Stimulated activated memory B cell treated with anti-CD40 and anti-IgM and Interleukin-4, amounts not matched to agents 10 μg/mL and 1 μg/mL and 100 μg/mL, for 72 hours (primary cell): Measurements from ENCODE around the gene TMEM79.

Experiments
- ATAC-seq: fragments of 150-1000 bp; cut with Tn5 transposase; 2 replicates; pipeline ENCODE4 v1.10.0; 2021
- H3K27ac Mint-ChIP-seq: one replicate; pipeline ENCODE4 v1.8.0; 2022; ENCODE audit warnings: mild to moderate bottlenecking, mixed read lengths
- H3K27me3 Mint-ChIP-seq: one replicate; pipeline ENCODE4 v1.8.0; 2022; ENCODE audit warnings: mixed read lengths
- H3K36me3 Mint-ChIP-seq: one replicate; pipeline ENCODE4 v1.8.0; 2022; ENCODE audit warnings: mixed read lengths
- H3K4me1 Mint-ChIP-seq: one replicate; pipeline ENCODE4 v1.8.0; 2022; ENCODE audit warnings: mixed read lengths
- H3K4me3 Mint-ChIP-seq: one replicate; pipeline ENCODE4 v1.8.0; 2022; ENCODE audit warnings: mild to moderate bottlenecking, moderate library complexity, mixed read lengths
- H3K9me3 Mint-ChIP-seq: one replicate; pipeline ENCODE4 v1.8.0; 2022; ENCODE audit warnings: mixed read lengths

The TMEM79 gene

GRCh38 chr1:156282479-156283222 is 1.5 kb upstream of the TMEM79 start, which contains the start of gene SMG5:
Gene SMG5 (minus strand): TSS chr1:156282825. CDS start chr1:156282680, 145 bp downstream.
- Mint-ChIP-seq H3K4me1 (peaks cover 47% of the 10 kb centered on the region), H3K4me3 (peak within 1 kb of the TSS; percentile 97), H3K27me3 (no peaks in the 10 kb centered on the region), H3K27ac (peak within 1 kb of the TSS; percentile 97), H3K9me3 (no peaks in the 10 kb centered on the region), H3K36me3 (peaks cover 25% of the 10 kb centered on the region)
- peak; percentile 96 for ATAC-seq

DNA sequence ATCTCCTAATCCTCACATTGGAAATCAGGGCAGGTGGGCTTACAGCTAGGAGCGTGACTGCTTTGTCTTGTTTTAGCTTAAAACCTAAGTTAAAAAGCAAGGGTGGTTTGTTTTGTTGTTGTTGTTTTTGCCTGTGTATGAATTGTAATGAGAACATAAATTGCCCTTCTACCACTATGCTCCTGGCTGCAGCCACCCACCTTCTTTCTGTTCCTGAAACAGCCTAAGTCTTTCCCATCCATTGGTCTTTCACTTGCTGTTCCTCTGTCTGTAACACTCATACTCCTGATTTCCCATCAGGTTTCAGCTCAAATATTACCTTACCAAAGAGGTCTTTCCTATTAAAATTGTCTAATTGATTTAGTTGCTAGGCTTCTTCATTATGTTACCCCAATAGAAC is 604 bp upstream of the TMEM79 start:
- no peak for ATAC-seq
- Mint-ChIP-seq H3K27me3 (no peaks in the 10 kb centered on the region), H3K36me3 (peaks cover 19% of the 10 kb centered on the region), H3K4me1 (peaks cover 47% of the 10 kb centered on the region), H3K27ac (peak overlapping the region; percentile 97), H3K9me3 (no peaks in the 10 kb centered on the region), H3K4me3 (peak overlapping the region; percentile 97)

DNA sequence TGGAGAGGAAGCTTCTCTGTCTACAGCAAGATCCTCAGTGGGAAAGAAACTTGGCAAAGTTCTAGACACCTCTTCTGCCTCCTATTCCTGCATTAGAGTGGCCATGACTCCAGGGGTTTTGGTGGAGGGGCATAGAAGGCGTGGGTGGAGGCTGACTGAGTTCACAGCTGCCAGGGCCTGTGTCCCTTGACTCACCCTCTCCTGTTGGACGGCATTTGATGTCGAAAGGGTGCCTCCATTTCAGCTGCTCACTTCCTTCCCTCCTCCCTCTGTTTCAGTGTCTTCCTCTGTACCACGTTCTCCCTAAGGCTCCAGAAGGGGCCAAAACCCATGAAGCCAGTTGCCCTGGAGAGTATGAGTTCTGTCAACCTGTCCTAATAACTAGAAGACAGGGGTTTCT is 632 bp downstream of the TMEM79 start:
- ATAC-seq: no peak
- H3K4me1 Mint-ChIP-seq: peaks cover 47% of the 10 kb centered on the region
- H3K36me3 Mint-ChIP-seq: peaks cover 20% of the 10 kb centered on the region
- no peaks in the 10 kb centered on the region for H3K9me3 Mint-ChIP-seq
- H3K27me3 Mint-ChIP-seq: no peaks in the 10 kb centered on the region
- no peak overlapping the region for H3K4me3 Mint-ChIP-seq
- no peak overlapping the region for H3K27ac Mint-ChIP-seq

DNA sequence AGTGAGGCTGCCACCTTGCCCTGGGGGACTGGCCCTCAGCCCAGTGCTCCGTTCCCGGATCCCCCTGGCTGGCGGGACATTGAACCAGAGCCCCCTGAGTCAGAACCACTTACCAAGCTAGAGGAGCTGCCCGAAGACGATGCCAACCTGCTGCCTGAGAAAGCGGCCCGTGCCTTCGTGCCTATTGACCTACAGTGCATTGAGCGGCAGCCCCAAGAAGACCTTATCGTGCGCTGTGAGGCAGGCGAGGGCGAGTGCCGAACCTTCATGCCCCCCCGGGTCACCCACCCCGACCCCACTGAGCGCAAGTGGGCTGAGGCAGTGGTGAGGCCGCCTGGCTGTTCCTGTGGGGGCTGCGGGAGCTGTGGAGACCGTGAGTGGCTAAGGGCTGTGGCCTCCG is 1.3 kb downstream of the TMEM79 start:
- Mint-ChIP-seq H3K36me3 (peaks cover 20% of the 10 kb centered on the region), H3K4me1 (peaks cover 40% of the 10 kb centered on the region), H3K4me3 (no peak overlapping the region), H3K27ac (no peak overlapping the region), H3K27me3 (no peaks in the 10 kb centered on the region), H3K9me3 (no peaks in the 10 kb centered on the region)
- ATAC-seq: no peak

- Mint-ChIP-seq H3K4me1 (peaks cover 36% of the 10 kb centered on the region), H3K27ac (no peak overlapping the region), H3K9me3 (no peaks in the 10 kb centered on the region), H3K4me3 (no peak overlapping the region), H3K36me3 (peaks cover 21% of the 10 kb centered on the region), H3K27me3 (no peaks in the 10 kb centered on the region)
- ATAC-seq: no peak
Observed at GRCh38 chr1:156286061-156286460, 1.9 kb downstream of the TMEM79 start.

GRCh38 chr1:156289857-156290256 is 5.7 kb downstream of the TMEM79 start:
- Mint-ChIP-seq H3K27me3 (no peaks in the 10 kb centered on the region), H3K9me3 (no peaks in the 10 kb centered on the region), H3K4me1 (peaks cover 29% of the 10 kb centered on the region), H3K27ac (no peak overlapping the region), H3K36me3 (peaks cover 41% of the 10 kb centered on the region), H3K4me3 (no peak overlapping the region)
- ATAC-seq: no peak

GRCh38 chr1:156291226-156292061 is 7.3 kb downstream of the TMEM79 start:
- H3K4me3 Mint-ChIP-seq: peak overlapping the region; percentile 76
- H3K27ac Mint-ChIP-seq: peak overlapping the region; percentile 72
- no peaks in the 10 kb centered on the region for H3K9me3 Mint-ChIP-seq
- no peaks in the 10 kb centered on the region for H3K27me3 Mint-ChIP-seq
- ATAC-seq: peak; percentile 81
- H3K36me3 Mint-ChIP-seq: peaks cover 27% of the 10 kb centered on the region
- peaks cover 36% of the 10 kb centered on the region for H3K4me1 Mint-ChIP-seq

DNA sequence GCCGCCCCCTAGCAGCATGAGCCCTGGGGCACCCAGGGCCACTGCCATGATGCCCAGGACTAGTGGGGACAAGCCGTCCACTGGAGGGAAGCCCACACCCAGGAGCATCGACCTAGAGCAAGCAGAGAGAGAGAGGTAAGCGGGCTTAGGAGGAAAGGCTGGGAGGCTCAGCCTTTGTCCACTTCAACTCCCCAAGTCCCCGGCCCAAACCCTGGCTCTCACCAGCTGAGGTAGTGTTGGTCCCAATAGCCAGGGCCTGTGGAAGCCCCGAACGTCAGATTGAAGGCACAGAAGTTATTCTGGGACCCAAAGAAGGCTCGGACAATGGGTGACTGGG is 8.9 kb downstream of the TMEM79 start:
- ATAC-seq: no peak
- peaks cover 36% of the 10 kb centered on the region for H3K4me1 Mint-ChIP-seq
- H3K9me3 Mint-ChIP-seq: no peaks in the 10 kb centered on the region
- H3K27ac Mint-ChIP-seq: peak overlapping the region; percentile 36
- H3K36me3 Mint-ChIP-seq: peaks cover 27% of the 10 kb centered on the region
- H3K27me3 Mint-ChIP-seq: no peaks in the 10 kb centered on the region
- no peak overlapping the region for H3K4me3 Mint-ChIP-seq

GRCh38 chr1:156293895-156294294 is 9.8 kb downstream of the TMEM79 start:
- peaks cover 36% of the 10 kb centered on the region for H3K4me1 Mint-ChIP-seq
- H3K27ac Mint-ChIP-seq: no peak overlapping the region
- H3K4me3 Mint-ChIP-seq: peak overlapping the region; percentile 36

DNA sequence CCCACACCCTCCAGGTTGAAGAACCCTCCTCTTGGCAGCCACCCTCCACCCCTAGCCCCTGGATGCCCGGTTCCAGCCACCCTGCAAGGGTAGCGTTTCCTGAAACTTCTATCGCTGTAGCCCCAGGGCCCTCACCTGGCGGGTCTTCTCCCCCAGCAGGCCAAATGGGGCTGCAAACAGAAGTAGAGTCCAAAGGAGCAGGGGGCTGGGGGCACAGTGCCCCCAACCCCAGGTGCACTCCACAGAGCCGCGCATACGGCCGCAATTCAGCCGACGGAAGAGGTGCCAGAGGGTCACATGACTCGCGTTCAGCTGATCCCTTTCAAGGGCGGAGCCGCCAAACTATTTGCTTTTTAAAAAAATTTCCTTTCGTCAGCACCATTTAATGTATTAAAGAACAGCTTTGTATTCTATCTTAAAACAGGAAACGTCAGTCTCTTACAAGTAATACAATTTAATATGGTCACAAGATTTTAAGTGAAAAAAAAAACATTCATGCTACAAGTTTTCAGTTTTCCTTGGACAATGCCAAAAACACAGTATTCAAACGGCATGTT is 11.3 kb downstream of the TMEM79 start, which contains the start of gene GLMP:
Gene GLMP, minus strand, starts transcription at position 289 of the 557 bp plus-strand sequence. Its CDS starts 34 bp downstream, at position 255.
- Mint-ChIP-seq H3K27me3 (no peaks in the 10 kb centered on the region), H3K36me3 (peaks cover 20% of the 10 kb centered on the region), H3K4me3 (peak within 1 kb of the TSS; percentile 87), H3K27ac (peak within 1 kb of the TSS; percentile 89), H3K4me1 (peaks cover 36% of the 10 kb centered on the region), H3K9me3 (no peaks in the 10 kb centered on the region)
- ATAC-seq: peak; percentile 79

More at GRCh38 chr1:156293895-156294294, 9.8 kb downstream of the TMEM79 start:
- Mint-ChIP-seq H3K27me3 (no peaks in the 10 kb centered on the region), H3K9me3 (no peaks in the 10 kb centered on the region), H3K36me3 (peaks cover 21% of the 10 kb centered on the region)
- ATAC-seq: no peak

DNA sequence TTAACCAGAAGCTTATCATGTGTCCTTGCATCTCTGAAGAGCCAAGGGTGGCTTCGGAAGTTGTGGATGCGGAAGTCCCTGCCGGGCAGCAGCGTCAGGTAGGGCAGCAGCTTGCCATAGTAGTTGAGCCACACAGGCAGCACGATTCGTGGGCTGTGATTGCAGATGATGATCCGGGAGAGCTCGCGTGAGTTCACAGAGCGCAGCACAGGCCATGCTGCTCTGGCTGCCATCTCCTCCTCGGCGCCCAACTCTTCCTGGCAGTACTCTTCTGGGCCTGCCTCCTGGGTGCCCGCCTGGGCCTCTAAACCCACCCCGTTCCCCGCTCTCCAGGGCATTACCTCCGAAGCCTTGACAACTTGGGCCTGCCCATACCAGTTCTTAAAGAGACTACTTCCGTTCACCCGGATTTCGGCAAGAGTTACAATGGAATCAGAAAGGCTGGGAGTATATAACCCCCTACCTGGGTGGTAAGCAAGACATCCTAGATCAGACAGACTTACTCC is 14.8 kb downstream of the TMEM79 start, which contains the start of gene VHLL:
Gene VHLL, minus strand, starts transcription at position 456 of the 506 bp plus-strand sequence. Its CDS starts 118 bp downstream, at position 338.
- H3K4me1 Mint-ChIP-seq: peaks cover 16% of the 10 kb centered on the region
- ATAC-seq: no peak
- no peak within 1 kb of the TSS for H3K4me3 Mint-ChIP-seq
- H3K36me3 Mint-ChIP-seq: no peaks in the 10 kb centered on the region
- no peak within 1 kb of the TSS for H3K27ac Mint-ChIP-seq
- H3K27me3 Mint-ChIP-seq: no peaks in the 10 kb centered on the region
- H3K9me3 Mint-ChIP-seq: no peaks in the 10 kb centered on the region

DNA sequence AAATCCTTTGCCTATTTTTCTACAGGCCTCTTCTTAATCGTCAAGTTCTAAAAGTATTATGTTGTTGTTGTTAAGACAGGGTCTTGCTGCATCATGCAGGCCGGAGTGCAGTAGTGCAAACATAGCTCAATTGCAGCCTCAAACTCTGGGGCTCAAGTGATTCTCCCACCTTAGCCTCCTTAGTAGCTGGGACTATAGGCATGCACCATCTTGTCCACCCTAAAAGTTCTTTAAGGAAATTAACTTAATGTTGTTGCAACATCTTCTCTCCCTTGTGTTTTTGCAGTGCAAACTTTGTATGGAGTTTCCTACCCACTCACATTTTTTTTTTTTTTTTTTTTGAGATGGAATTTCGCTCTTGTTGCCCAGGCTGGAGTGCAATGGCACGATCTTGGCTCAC is 19.1 kb downstream of the TMEM79 start:
- Mint-ChIP-seq H3K4me3 (no peak overlapping the region), H3K9me3 (no peaks in the 10 kb centered on the region), H3K27me3 (no peaks in the 10 kb centered on the region), H3K27ac (no peak overlapping the region), H3K36me3 (peaks cover 18% of the 10 kb centered on the region), H3K4me1 (no peaks in the 10 kb centered on the region)
- no peak for ATAC-seq

DNA sequence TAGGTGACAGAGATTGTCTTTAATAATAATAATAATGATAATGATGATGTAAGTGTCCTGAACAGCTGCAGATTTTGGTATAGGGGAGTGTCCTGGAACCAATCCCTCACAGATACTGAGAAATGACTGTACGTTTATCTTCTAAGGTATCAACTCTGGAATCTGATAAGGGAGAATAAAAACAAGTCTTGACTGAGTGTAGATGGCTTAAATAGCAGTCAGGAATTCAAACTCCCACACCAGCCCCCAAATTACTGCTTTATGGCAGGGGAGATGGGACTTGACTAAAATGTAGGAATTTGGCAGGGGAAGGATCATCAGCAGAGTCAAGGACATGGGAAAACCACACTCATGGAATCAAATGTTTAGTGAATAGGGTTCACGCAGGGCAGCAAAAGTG is 21.1 kb downstream of the TMEM79 start:
- peaks cover 31% of the 10 kb centered on the region for H3K36me3 Mint-ChIP-seq

GRCh38 chr1:156308078-156308477 is 24.0 kb downstream of the TMEM79 start:
- Mint-ChIP-seq H3K4me3 (no peak overlapping the region), H3K36me3 (peaks cover 50% of the 10 kb centered on the region), H3K4me1 (no peaks in the 10 kb centered on the region), H3K27ac (no peak overlapping the region), H3K9me3 (no peaks in the 10 kb centered on the region), H3K27me3 (no peaks in the 10 kb centered on the region)
- ATAC-seq: no peak

More for the DNA sequence above, 21.1 kb downstream of the TMEM79 start:
- Mint-ChIP-seq H3K27me3 (no peaks in the 10 kb centered on the region), H3K4me1 (no peaks in the 10 kb centered on the region), H3K4me3 (no peak overlapping the region), H3K27ac (no peak overlapping the region), H3K9me3 (no peaks in the 10 kb centered on the region)
- ATAC-seq: no peak

DNA sequence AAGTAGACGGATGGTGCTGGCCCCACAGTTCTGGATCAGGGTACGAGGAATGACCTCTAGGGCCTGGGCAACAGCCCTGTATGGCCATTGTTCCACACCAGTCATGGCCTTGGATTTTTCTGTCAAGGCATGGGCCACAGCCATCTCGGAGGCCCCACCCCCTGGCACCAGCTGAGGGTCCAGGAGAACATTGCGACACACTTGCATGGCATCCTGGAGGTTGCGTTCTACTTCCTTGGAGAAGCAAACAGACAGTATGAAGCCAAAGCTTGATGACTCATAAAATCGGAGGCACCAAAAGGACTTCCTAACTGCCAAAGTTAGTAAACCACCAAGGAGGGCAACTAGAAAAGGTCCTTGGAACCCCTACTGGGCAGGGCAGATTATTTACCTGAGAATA is 26.8 kb downstream of the TMEM79 start:
- Mint-ChIP-seq H3K9me3 (no peaks in the 10 kb centered on the region), H3K4me1 (no peaks in the 10 kb centered on the region), H3K27ac (no peak overlapping the region), H3K4me3 (no peak overlapping the region), H3K36me3 (peaks cover 66% of the 10 kb centered on the region), H3K27me3 (no peaks in the 10 kb centered on the region)
- no peak for ATAC-seq
